ENCODE results near the gene ACIN1. TPM values are rescaled to one million over a fixed set of nuclear protein-coding genes. Genes with fewer than 3 reads are reported as not detected.

Gene ACIN1
- total and polyA plus RNA-seq, 9 of the 15 experiments (the other 6 are each of a cell fraction or from before 2014, with no cell fraction given), result 5.0 to 196 (median 129) TPM

DNA sequence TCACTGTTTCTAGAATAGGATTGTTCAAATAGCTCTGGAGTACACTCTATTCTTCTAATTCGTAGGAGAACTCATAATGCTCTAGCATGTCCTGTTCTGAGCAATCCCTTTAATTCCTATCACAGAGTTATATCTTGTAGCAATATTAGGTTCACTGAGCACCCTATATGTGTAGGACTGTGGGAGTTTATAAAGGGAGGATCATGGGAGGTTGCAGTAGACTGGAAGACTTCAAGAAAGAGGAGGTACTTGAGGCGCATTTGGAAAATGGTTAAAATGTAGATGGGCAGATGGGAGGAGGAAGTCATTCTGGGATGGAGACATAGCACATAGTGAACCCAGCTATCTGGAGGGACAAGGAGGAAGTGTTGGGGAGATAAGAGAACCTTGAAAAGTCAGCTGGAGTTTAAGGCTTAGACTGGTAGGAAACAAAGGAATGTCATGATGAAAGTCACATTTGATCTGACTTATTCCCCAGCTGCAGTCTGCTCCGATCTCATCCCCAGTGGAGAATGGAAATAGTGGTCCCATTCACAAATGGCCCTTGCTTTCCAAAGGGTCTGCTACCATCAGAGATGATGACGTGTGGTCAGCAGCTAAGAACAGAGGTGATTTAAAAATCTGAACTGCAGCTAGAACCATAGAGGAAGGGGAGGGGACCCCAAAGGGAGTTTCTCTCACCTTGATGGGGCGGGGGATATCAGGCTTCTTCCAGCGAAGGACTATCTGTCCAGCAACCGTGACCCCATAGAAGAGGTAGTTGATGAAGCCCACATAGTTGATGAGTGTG lies 34.2 kb upstream of the ACIN1 start (continued):
- TF ChIP-seq, protein P1, sequence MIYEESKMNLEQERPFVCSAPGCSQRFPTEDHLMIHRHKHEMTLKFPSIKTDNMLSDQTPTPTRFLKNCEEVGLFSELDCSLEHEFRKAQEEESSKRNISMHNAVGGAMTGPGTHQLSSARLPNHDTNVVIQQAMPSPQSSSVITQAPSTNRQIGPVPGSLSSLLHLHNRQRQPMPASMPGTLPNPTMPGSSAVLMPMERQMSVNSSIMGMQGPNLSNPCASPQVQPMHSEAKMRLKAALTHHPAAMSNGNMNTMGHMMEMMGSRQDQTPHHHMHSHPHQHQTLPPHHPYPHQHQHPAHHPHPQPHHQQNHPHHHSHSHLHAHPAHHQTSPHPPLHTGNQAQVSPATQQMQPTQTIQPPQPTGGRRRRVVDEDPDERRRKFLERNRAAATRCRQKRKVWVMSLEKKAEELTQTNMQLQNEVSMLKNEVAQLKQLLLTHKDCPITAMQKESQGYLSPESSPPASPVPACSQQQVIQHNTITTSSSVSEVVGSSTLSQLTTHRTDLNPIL (CRISPR knock-in tag; IDR thresholded peaks at IDR 0.05), result no peak
- TF ChIP-seq GATAD2B (IDR thresholded peaks at IDR 0.05; ENCODE audit: borderline replicate concordance) (no peak), NUFIP1 (IDR thresholded peaks at IDR 0.05; ENCODE audit: partially characterized antibody) (no peak), ZNF12 (CRISPR knock-in tag; IDR thresholded peaks at IDR 0.05) (no peak), ZNF780A (CRISPR knock-in tag; IDR thresholded peaks at IDR 0.05) (no peak), STAT5A (IDR thresholded peaks at IDR 0.05; ENCODE audit: borderline replicate concordance, low read length) (peak; percentile 30; the same call in 1 of the 2 replicates), NCOA1 (IDR thresholded peaks at IDR 0.05; ENCODE audit: low read depth) (no peak), ARID2 (IDR thresholded peaks at IDR 0.05) (no peak), ETS2 (tag; IDR thresholded peaks at IDR 0.05; ENCODE audit: borderline replicate concordance, poor library complexity, severe bottlenecking) (no peak), ZNF239 (CRISPR knock-in tag; IDR thresholded peaks at IDR 0.05) (no peak), PPARD (CRISPR knock-in tag; IDR thresholded peaks at IDR 0.05) (no peak), RBFOX2 (IDR thresholded peaks at IDR 0.05; ENCODE audit: low read depth, low read length) (no peak), ZKSCAN3 (CRISPR knock-in tag; IDR thresholded peaks at IDR 0.05) (no peak), NR3C1 (CRISPR knock-in tag; IDR thresholded peaks at IDR 0.05) (no peak)
- TF ChIP-seq, protein P2, sequence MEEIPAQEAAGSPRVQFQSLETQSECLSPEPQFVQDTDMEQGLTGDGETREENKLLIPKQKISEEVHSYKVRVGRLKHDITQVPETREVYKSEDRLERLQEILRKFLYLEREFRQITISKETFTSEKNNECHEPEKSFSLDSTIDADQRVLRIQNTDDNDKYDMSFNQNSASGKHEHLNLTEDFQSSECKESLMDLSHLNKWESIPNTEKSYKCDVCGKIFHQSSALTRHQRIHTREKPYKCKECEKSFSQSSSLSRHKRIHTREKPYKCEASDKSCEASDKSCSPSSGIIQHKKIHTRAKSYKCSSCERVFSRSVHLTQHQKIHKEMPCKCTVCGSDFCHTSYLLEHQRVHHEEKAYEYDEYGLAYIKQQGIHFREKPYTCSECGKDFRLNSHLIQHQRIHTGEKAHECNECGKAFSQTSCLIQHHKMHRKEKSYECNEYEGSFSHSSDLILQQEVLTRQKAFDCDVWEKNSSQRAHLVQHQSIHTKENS (CRISPR knock-in tag; IDR thresholded peaks at IDR 0.05), result no peak
- TF ChIP-seq, protein P3, sequence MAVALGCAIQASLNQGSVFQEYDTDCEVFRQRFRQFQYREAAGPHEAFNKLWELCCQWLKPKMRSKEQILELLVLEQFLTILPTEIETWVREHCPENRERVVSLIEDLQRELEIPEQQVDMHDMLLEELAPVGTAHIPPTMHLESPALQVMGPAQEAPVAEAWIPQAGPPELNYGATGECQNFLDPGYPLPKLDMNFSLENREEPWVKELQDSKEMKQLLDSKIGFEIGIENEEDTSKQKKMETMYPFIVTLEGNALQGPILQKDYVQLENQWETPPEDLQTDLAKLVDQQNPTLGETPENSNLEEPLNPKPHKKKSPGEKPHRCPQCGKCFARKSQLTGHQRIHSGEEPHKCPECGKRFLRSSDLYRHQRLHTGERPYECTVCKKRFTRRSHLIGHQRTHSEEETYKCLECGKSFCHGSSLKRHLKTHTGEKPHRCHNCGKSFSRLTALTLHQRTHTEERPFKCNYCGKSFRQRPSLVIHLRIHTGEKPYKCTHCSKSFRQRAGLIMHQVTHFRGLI (CRISPR knock-in tag; IDR thresholded peaks at IDR 0.05), result no peak
- TF ChIP-seq, protein P4, sequence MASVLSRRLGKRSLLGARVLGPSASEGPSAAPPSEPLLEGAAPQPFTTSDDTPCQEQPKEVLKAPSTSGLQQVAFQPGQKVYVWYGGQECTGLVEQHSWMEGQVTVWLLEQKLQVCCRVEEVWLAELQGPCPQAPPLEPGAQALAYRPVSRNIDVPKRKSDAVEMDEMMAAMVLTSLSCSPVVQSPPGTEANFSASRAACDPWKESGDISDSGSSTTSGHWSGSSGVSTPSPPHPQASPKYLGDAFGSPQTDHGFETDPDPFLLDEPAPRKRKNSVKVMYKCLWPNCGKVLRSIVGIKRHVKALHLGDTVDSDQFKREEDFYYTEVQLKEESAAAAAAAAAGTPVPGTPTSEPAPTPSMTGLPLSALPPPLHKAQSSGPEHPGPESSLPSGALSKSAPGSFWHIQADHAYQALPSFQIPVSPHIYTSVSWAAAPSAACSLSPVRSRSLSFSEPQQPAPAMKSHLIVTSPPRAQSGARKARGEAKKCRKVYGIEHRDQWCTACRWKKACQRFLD (CRISPR knock-in tag; IDR thresholded peaks at IDR 0.05), result peak; percentile 69; the same call in 1 of the 2 replicates
- TF ChIP-seq, protein P5, sequence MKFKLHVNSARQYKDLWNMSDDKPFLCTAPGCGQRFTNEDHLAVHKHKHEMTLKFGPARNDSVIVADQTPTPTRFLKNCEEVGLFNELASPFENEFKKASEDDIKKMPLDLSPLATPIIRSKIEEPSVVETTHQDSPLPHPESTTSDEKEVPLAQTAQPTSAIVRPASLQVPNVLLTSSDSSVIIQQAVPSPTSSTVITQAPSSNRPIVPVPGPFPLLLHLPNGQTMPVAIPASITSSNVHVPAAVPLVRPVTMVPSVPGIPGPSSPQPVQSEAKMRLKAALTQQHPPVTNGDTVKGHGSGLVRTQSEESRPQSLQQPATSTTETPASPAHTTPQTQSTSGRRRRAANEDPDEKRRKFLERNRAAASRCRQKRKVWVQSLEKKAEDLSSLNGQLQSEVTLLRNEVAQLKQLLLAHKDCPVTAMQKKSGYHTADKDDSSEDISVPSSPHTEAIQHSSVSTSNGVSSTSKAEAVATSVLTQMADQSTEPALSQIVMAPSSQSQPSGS (CRISPR knock-in tag; IDR thresholded peaks at IDR 0.05), result no peak
- TF ChIP-seq, protein P6, sequence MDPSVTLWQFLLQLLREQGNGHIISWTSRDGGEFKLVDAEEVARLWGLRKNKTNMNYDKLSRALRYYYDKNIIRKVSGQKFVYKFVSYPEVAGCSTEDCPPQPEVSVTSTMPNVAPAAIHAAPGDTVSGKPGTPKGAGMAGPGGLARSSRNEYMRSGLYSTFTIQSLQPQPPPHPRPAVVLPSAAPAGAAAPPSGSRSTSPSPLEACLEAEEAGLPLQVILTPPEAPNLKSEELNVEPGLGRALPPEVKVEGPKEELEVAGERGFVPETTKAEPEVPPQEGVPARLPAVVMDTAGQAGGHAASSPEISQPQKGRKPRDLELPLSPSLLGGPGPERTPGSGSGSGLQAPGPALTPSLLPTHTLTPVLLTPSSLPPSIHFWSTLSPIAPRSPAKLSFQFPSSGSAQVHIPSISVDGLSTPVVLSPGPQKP (CRISPR knock-in tag; IDR thresholded peaks at IDR 0.05), result no peak

Data from K562 (cell line).